NCI-H510A (cell line): ENCODE measurements around the gene NME8.
A peak's percentile ranks its signal among the peaks of the same experiment; 100 is the strongest.

Source experiments
- DNase-seq: peaks from one replicate; lab custom pipeline; 2025; lab: John Stamatoyannopoulos, UW

The NME8 gene

GRCh38 chr7:37901236-37901827 is 52.9 kb downstream of the NME8 start:
- DNase-seq, result no peak

DNA sequence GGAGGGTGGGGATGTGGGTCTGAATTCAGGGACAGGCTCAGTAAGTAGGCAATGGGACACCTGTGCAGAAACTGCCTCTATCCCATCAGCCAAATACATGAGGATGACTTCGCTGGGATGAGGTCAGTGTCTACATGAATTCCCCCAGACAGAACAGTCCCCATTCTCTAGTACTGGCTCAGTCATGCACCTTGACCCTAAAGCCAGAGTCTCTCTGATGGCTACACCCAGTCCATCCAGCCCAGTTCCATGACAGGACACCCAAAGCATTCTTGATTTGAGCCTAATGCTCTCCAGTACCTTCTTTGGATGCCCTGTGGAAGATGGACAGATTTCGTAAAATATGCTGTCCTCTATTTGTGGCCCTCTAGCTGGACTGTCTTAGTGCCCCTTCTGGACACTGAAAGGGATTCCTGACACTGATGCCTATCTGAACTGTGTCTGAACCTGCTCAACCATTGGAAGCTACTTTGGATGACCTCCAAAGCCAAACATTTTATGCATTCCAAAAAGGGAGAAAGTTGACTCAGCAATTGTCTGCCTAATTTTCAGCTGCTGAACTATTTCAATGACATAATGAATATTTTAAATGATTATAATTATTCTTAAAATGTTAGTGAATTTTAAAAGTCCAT is 53.6 kb downstream of the NME8 start:
- DNase-seq, result no peak

GRCh38 chr7:37908221-37908788 is 59.9 kb downstream of the NME8 start:
- no peak for DNase-seq

GRCh38 chr7:37912756-37913155 is 64.4 kb downstream of the NME8 start:
- DNase-seq, result no peak

GRCh38 chr7:37915438-37915837 is 67.0 kb downstream of the NME8 start:
- no peak for DNase-seq

GRCh38 chr7:37916017-37916672 is 67.7 kb downstream of the NME8 start:
- no peak for DNase-seq

DNA sequence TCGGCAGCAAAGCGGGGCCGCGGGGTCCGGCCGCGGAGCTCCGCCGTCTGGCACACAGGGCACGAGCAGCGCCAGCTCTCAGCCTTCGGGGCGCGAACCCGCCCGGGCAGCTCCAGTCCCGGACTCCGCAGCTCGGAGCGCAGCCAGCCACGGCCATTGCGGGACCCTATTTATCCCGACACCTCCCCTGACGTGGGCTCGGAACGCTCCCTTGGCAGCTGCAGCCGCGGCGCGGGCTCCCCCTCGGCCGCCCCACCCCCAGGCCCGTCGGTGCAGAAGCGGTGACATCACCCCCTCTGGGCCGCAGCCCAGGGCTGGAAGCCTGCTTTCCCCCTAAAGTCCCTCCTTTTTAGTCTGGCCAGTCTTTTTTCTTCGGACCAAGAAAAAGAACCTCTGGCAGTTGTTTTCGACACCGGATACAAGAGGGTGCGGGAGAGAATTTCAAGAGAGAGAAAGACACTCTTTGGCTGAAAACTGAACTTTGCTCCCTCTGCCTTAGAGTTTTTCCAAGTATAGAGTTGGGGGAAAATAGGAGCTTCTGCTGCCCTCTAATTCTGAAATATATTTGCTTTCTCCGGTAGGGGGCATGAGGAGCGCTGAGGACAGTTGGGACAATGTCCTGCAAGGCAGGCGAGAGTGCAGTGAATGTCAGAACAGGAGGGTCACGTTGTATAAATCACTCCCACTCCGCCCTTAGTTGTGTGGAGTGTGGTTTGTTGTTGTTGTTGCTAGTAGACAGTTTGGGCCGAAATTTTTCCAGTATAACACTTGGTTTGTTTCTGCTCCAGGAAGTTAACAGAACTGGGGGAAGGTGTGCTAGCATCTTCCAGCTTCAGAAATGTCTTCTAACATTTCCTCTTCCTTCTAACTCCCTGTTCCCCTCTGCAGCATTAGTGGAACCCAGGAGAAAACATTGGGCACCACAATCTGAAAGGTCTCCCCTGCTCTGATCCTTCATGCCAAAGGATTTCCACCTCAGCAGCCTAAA is 68.6 kb downstream of the NME8 start, which contains the start of gene SFRP4:
TSS of gene SFRP4 (minus strand) at position 145 of the 988 bp plus-strand sequence. CDS start 280 bp downstream, outside the sequence.
- DNase-seq, result peak; percentile 9

DNA sequence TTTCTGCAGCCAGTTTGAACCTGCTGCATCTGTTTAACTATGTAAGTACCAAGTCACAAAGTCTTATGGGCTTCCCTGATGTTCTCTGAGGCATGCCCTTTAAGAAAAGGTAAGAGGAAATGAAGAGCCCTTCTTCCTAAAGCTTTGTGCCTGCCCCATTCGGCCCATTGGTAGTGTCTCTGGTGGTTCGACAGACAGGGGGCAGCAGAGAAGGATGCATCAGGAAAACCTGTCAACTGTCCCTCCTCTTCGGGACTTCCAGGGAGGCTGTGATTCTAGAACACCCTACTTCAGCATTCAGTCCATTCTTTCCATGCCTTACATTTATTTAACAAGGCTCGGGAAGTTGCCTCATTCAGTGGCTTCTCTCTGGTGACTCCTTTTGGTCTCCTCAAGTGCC is 70.1 kb downstream of the NME8 start:
- DNase-seq, result no peak

GRCh38 chr7:37920305-37920848 is 72.0 kb downstream of the NME8 start, which contains the start of gene EPDR1:
TSS of gene EPDR1 (plus strand) at chr7:37920640. CDS start at chr7:37920940, 300 bp downstream.
- DNase-seq, result peak; percentile 51

DNA sequence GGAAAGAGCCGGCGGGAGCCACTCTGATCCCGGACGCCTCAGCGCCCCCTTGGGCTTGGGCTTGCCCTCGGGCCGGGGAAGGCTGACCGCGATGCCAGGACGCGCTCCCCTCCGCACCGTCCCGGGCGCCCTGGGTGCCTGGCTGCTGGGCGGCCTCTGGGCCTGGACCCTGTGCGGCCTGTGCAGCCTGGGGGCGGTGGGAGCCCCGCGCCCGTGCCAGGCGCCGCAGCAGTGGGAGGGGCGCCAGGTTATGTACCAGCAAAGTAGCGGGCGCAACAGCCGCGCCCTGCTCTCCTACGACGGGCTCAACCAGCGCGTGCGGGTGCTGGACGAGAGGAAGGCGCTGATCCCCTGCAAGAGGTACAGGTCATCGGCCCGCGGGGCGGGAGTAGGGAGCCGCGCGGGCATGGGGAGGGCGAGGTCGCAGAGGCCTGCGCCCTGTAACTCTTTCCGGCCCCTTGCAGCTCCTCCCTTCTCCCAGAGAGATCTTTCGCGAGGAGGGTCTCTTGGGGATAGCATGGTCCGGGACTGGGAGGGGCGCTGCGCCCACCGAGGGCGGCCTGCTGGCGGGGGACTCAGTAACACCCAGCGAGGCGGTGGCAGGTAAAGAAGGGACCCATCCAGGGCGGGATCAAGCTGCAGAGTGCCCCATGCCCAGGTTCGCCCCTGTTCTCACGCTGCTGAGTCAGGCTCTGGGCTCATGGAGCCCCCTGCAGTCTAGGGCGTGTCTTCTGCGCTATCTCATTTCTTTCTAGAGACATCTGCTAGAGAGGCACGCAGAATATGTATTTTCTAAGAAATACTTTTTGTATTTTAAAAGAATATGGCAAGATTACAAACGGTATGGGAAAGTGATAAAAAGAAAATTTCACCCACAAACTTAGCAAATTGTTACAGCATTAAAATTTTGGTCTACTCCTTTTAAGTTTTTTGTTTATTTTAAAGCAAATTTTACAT is 72.7 kb downstream of the NME8 start:
- DNase-seq, result peak; percentile 49

GRCh38 chr7:37921876-37922275 is 73.5 kb downstream of the NME8 start:
- DNase-seq, result no peak

DNA sequence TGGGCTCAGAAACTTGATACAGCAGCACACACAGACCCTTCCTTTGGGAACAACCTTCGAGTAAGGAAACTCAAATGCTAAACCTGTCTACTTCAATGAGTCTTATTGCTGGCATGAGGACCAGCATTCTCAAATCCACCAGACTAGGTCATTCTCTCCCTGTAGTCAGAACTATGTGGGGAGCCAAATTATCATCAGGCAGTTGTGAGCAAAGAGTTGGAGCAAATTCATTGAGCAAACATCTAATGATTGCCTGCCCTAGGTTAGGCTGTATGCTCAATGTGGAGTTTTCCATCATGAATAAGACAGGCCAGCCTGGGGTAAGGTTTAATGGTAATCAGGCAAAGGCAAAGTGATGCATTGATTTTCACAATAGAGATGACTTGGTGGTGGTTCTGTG is 75.6 kb downstream of the NME8 start:
- DNase-seq, result no peak

- DNase-seq, result no peak
Measured at GRCh38 chr7:37924491-37925041, 76.2 kb downstream of the NME8 start.

DNA sequence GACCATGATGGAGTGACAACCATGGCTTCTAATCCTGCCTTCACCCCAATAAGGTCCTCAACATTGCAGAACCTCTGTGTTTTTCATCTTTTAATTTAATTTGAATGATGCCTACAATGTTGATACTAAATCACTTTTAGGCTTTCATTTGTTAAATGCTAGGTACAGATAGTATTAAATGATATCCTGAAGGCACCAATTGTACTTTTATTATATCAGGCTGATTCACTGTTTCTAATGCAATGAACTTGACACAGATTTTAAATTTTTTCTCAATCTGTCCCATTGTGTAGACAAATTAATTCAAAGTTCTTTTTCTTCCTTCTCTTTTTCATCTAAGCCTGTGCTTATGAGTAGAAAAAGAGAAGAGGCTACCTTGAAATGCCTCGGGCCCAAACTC is 77.2 kb downstream of the NME8 start:
- DNase-seq, result no peak

DNA sequence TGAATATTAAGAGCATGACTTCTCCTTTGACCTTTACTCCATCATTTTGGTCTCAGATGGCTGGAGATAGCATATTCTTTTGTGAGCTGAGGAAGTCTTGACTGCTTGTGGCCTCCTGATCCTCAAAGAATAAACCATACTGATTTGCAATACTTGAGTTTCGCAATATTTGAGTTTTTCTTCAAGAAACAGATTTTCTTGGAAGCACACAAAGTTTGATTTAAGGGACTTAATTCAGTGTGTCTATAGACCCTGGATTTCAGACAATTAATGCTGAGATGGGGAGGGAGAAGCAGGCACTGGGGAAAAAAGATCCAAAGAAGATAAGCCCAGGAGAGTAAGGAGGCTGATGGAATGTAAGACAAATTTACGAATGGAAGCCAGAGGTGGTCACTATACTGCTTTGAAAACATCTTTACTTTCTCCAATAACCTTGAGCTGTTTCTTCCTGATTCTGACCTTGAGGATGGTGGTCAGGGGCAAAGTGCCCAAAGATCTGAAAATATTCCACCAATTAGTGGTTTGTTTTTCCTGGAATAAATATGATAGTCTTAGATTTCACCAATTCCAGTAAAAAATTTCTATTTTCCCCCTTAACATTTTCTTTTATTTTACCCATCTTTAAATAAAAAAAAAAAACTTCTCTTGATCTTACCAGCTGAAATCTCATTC is 79.5 kb downstream of the NME8 start:
- no peak for DNase-seq

GRCh38 chr7:37928878-37929277 is 80.5 kb downstream of the NME8 start:
- no peak for DNase-seq

- DNase-seq, result no peak
Measured at GRCh38 chr7:37930226-37930948, 82.0 kb downstream of the NME8 start.

- no peak for DNase-seq
Measured at GRCh38 chr7:37932543-37932942, 84.1 kb downstream of the NME8 start.
